GM23248 (cell line): Measurements from ENCODE around the gene RASL12. TPM values are rescaled to one million over a fixed set of nuclear protein-coding genes. Genes with fewer than 3 reads are reported as not detected.

Source experiments
- DNase-seq: peaks from one replicate; pipeline ENCODE4 v3.0.0-alpha.2; 2015
- H2AFZ ChIP-seq: fragments of 200-600 bp; sonication (generic); 2 replicates; pipeline ENCODE4 v1.6.1; 2016; ENCODE audit warnings: antibody characterized with exemption
- H3F3A ChIP-seq: fragments of 200-600 bp; sonication (generic); 2 replicates; pipeline ENCODE4 v1.6.1; 2016; ENCODE audit warnings: mild to moderate bottlenecking, antibody characterized with exemption, mixed run types; ENCODE audit not compliant: insufficient read depth
- H3K27ac ChIP-seq: fragments of 200-600 bp; sonication (generic); 2 replicates; pipeline ENCODE4 v1.5.1; 2016; ENCODE audit warnings: mild to moderate bottlenecking
- H3K27me3 ChIP-seq: fragments of 200-600 bp; sonication (generic); replicated peaks from 2 replicates; pipeline ENCODE4 v1.6.1; 2016; ENCODE audit warnings: mild to moderate bottlenecking; ENCODE audit not compliant: insufficient read depth
- H3K36me3 ChIP-seq: fragments of 200-600 bp; sonication (generic); 2 replicates; pipeline ENCODE4 v1.6.1; 2016; ENCODE audit warnings: low read depth, mild to moderate bottlenecking
- H3K4me1 ChIP-seq: fragments of 200-600 bp; sonication (generic); 2 replicates; pipeline ENCODE4 v1.6.1; 2016; ENCODE audit warnings: mild to moderate bottlenecking; ENCODE audit not compliant: insufficient read depth
- H3K4me2 ChIP-seq: fragments of 200-600 bp; sonication (generic); one replicate; pipeline ENCODE4 v1.6.1; 2016; ENCODE audit warnings: mild to moderate bottlenecking; ENCODE audit not compliant: unreplicated experiment
- H3K4me3 ChIP-seq: fragments of 200-600 bp; sonication (generic); 2 replicates; pipeline ENCODE4 v1.5.1; 2016; ENCODE audit warnings: mild to moderate bottlenecking
- H3K79me2 ChIP-seq: fragments of 200-600 bp; sonication (generic); 2 replicates; pipeline ENCODE4 v1.6.1; 2016; ENCODE audit warnings: mild to moderate bottlenecking; ENCODE audit not compliant: insufficient read depth
- H3K9ac ChIP-seq: fragments of 200-600 bp; sonication (generic); 2 replicates; pipeline ENCODE4 v1.6.1; 2016; ENCODE audit warnings: mild to moderate bottlenecking
- H3K9me2 ChIP-seq: fragments of 200-600 bp; sonication (generic); 2 replicates; pipeline ENCODE4 v1.6.1; 2016; ENCODE audit warnings: mixed run types, mild to moderate bottlenecking, moderate library complexity; ENCODE audit not compliant: insufficient read depth
- H3K9me3 ChIP-seq: fragments of 200-600 bp; sonication (generic); one replicate; pipeline ENCODE4 v1.6.1; 2017; ENCODE audit warnings: low read depth
- H4K20me1 ChIP-seq: fragments of 200-600 bp; sonication (generic); 2 replicates; pipeline ENCODE4 v1.6.0; 2016; ENCODE audit not compliant: insufficient read depth
- EZH2 ChIP-seq: fragments of 200-600 bp; sonication (generic); IDR thresholded peaks from 2 replicates; pipeline ENCODE4 v1.6.1; 2018; ENCODE audit warnings: antibody characterized with exemption, mild to moderate bottlenecking; ENCODE audit not compliant: insufficient read depth, poor library complexity, severe bottlenecking
- EZH2phosphoT487 ChIP-seq: fragments of 200-600 bp; sonication (generic); IDR thresholded peaks from 2 replicates; pipeline ENCODE4 v1.6.1; 2018; ENCODE audit warnings: antibody characterized with exemption, moderate library complexity, mild to moderate bottlenecking, low read depth; ENCODE audit not compliant: insufficient read depth
- WGBS, 2 experiments: methylation state at CpG; one replicate each; pipeline ENCODE4 v1.1.6; 2015 to 2017; ENCODE audit warnings: low lambda C conversion rate in 2 of 2, low coverage in 1 of 2; ENCODE audit errors: missing lambda C conversion rate in 2 of 2; 5-methylcytosine and 5-hydroxymethylcytosine counted together
- in situ Hi-C: fragments of 300-500 bp; cut with MboI; formaldehyde crosslinking; loops from 2 replicates; pipeline ENCODE4 v1.15.0; 2020
- polyA plus RNA-seq: library from polyadenylated mRNA; unstranded; fragments of >200 nt; fragmentation: Nextera tagmentation; extraction: Ambion mirVana; gene quantifications from 2 replicates; pipeline ENCODE4 v1.2.1, GENCODE V29; 2016
- total RNA-seq: library from RNA; depleted of rRNA; stranded (reverse); fragments of >200 nt; shearing (Covaris generic); gene quantifications from 2 replicates; pipeline ENCODE4 v1.2.3, GENCODE V29; 2014

RASL12 gene
- total and polyA plus RNA-seq, 2 experiments from 2014 or later, result not detected

- H3K4me1 ChIP-seq, result peaks cover 24% of the 10 kb centered on the region
- in situ Hi-C loops, result no loop called here
- DNase-seq, result peak; percentile 59
- 8 to 13% methylated on average over 3 of the region's 3 CpGs for WGBS, 2 experiments
- no peak for TF ChIP-seq EZH2
- no peak for TF ChIP-seq EZH2phosphoT487
- H3K27ac ChIP-seq, result no peak overlapping the region
- H3K36me3 ChIP-seq, result no peaks in the 10 kb centered on the region
- H3F3A ChIP-seq, result peaks cover 22% of the 10 kb centered on the region
- H3K9me3 ChIP-seq, result no peaks in the 10 kb centered on the region
- no peak overlapping the region for H3K9ac ChIP-seq
- H4K20me1 ChIP-seq, result no peaks in the 10 kb centered on the region
- peaks cover 19% of the 10 kb centered on the region for H3K27me3 ChIP-seq
- H2AFZ ChIP-seq, result no peak overlapping the region
- H3K9me2 ChIP-seq, result no peaks in the 10 kb centered on the region
- H3K4me2 ChIP-seq, result no peak overlapping the region
- no peak overlapping the region for H3K4me3 ChIP-seq
- H3K79me2 ChIP-seq, result no peaks in the 10 kb centered on the region
Observed at GRCh38 chr15:65066001-65066634, 1.7 kb downstream of the RASL12 start.

- no peaks in the 10 kb centered on the region for H3K9me2 ChIP-seq
- H3F3A ChIP-seq, result no peaks in the 10 kb centered on the region; the same call in 1 of the 2 replicates
- TF ChIP-seq EZH2phosphoT487 (no peak), EZH2 (no peak)
- peaks cover 19% of the 10 kb centered on the region for H3K27me3 ChIP-seq
- no peak for DNase-seq
- no peaks in the 10 kb centered on the region for H4K20me1 ChIP-seq
- no peak overlapping the region for H3K4me3 ChIP-seq
- H3K36me3 ChIP-seq, result no peaks in the 10 kb centered on the region
- 67 to 75% methylated on average over 5 of the region's 5 CpGs for WGBS, 2 experiments
- in situ Hi-C loops, result no loop called here
- no peak overlapping the region for H2AFZ ChIP-seq
- no peaks in the 10 kb centered on the region for H3K9me3 ChIP-seq
- H3K4me2 ChIP-seq, result no peak overlapping the region
- no peaks in the 10 kb centered on the region for H3K79me2 ChIP-seq
- H3K4me1 ChIP-seq, result no peaks in the 10 kb centered on the region
- no peak overlapping the region for H3K9ac ChIP-seq
- no peak overlapping the region for H3K27ac ChIP-seq
Observed at GRCh38 chr15:65062726-65063125, 5.1 kb downstream of the RASL12 start.

- H3K27ac ChIP-seq, result no peak overlapping the region
- WGBS, 2 experiments, result 64 to 67% methylated on average over 5 of the region's 5 CpGs
Observed at GRCh38 chr15:65062061-65062460, 5.7 kb downstream of the RASL12 start.

GRCh38 chr15:65060641-65061397 lies 7.0 kb downstream of the RASL12 start:
- DNase-seq, result no peak
- Histone ChIP-seq H3K4me2 (no peak overlapping the region), H3K27ac (no peak overlapping the region), H3K9me2 (no peaks in the 10 kb centered on the region), H4K20me1 (no peaks in the 10 kb centered on the region), H3K4me1 (no peaks in the 10 kb centered on the region), H3K9me3 (no peaks in the 10 kb centered on the region), H3F3A (no peaks in the 10 kb centered on the region; the same call in none of the 2 replicates), H3K79me2 (no peaks in the 10 kb centered on the region), H3K36me3 (no peaks in the 10 kb centered on the region), H3K9ac (no peak overlapping the region), H3K4me3 (no peak overlapping the region), H2AFZ (no peak overlapping the region), H3K27me3 (peaks cover 3% of the 10 kb centered on the region; the same call in 1 of the 2 replicates)
- in situ Hi-C loops, result no loop called here
- TF ChIP-seq EZH2phosphoT487, result no peak
- no peak for TF ChIP-seq EZH2
- WGBS, 2 experiments, result 62 to 64% methylated on average over 6 of the region's 6 CpGs

More at GRCh38 chr15:65062061-65062460, 5.7 kb downstream of the RASL12 start:
- no peaks in the 10 kb centered on the region for H3K4me1 ChIP-seq
- H3K36me3 ChIP-seq, result no peaks in the 10 kb centered on the region
- peaks cover 14% of the 10 kb centered on the region for H3K27me3 ChIP-seq
- no peaks in the 10 kb centered on the region for H3K9me2 ChIP-seq
- in situ Hi-C loops, result no loop called here
- no peak overlapping the region for H3K4me3 ChIP-seq
- TF ChIP-seq EZH2phosphoT487 (no peak), EZH2 (no peak)
- H3K79me2 ChIP-seq, result no peaks in the 10 kb centered on the region
- no peak overlapping the region for H2AFZ ChIP-seq
- H3K9me3 ChIP-seq, result no peaks in the 10 kb centered on the region
- no peak for DNase-seq
- H3K4me2 ChIP-seq, result no peak overlapping the region
- H4K20me1 ChIP-seq, result no peaks in the 10 kb centered on the region
- H3K9ac ChIP-seq, result no peak overlapping the region
- H3F3A ChIP-seq, result no peaks in the 10 kb centered on the region; the same call in 1 of the 2 replicates
